H54 (cell line): ENCODE results near the gene CD2BP2.

Experiments used
- DNase-seq: peaks from one replicate; pipeline ENCODE4 v3.0.0; 2011; ENCODE audit warnings: low spot score, mixed read lengths; ENCODE audit not compliant: insufficient read length
- FAIRE-seq: peaks from 3 replicates; lab custom pipeline; 2011; peaks lifted over from hg19 to GRCh38; lab: Jason Lieb, UNC
- POLR2A ChIP-seq: IDR thresholded peaks from 2 replicates; pipeline ENCODE4 v1.6.1; 2011; ENCODE audit warnings: low read depth, mild to moderate bottlenecking, low read length

Gene CD2BP2

GRCh38 chr16:30372038-30372712 is 17.1 kb upstream of the CD2BP2 start:
- FAIRE-seq (no peak), DNase-seq (no peak)
- TF ChIP-seq POLR2A = no peak

GRCh38 chr16:30371248-30371816 is 16.2 kb upstream of the CD2BP2 start:
- no peak for DNase-seq
- no peak for FAIRE-seq

GRCh38 chr16:30370456-30371247 is 15.5 kb upstream of the CD2BP2 start, which contains the start of gene TBC1D10B:
Gene TBC1D10B (minus strand): TSS chr16:30370494. CDS start chr16:30370183, 311 bp downstream.
- peak; percentile 56; the same call in 1 of the 2 replicates for TF ChIP-seq POLR2A
- peak; percentile 99 for DNase-seq
- peak; percentile 95 for FAIRE-seq

More at GRCh38 chr16:30371248-30371816, 16.2 kb upstream of the CD2BP2 start:
- TF ChIP-seq POLR2A = no peak

GRCh38 chr16:30369938-30370455 is 14.9 kb upstream of the CD2BP2 start:
- peak; percentile 60; the same call in 1 of the 2 replicates for TF ChIP-seq POLR2A
- FAIRE-seq = no peak

GRCh38 chr16:30369091-30369937 is 14.2 kb upstream of the CD2BP2 start:
- DNase-seq = no peak
- no peak for FAIRE-seq
- TF ChIP-seq POLR2A = no peak

More at GRCh38 chr16:30369938-30370455, 14.9 kb upstream of the CD2BP2 start:
- no peak for DNase-seq

GRCh38 chr16:30368792-30369090 is 13.6 kb upstream of the CD2BP2 start:
- FAIRE-seq = no peak
- TF ChIP-seq POLR2A = no peak
- no peak for DNase-seq

- DNase-seq (peak; percentile 76), FAIRE-seq (peak; percentile 38)
- TF ChIP-seq POLR2A = no peak
These were observed 13.1 kb upstream of the CD2BP2 start for GRCh38 chr16:30368122-30368791.

GRCh38 chr16:30367349-30368009 is 12.4 kb upstream of the CD2BP2 start:
- FAIRE-seq = no peak
- no peak for TF ChIP-seq POLR2A

GRCh38 chr16:30366511-30366910 is 11.4 kb upstream of the CD2BP2 start:
- DNase-seq = no peak
- no peak for TF ChIP-seq POLR2A
- no peak for FAIRE-seq

More at GRCh38 chr16:30367349-30368009, 12.4 kb upstream of the CD2BP2 start:
- DNase-seq = no peak

GRCh38 chr16:30365200-30365599 is 10.1 kb upstream of the CD2BP2 start:
- FAIRE-seq (no peak), DNase-seq (no peak)
- no peak for TF ChIP-seq POLR2A

GRCh38 chr16:30361180-30361579 is 6.1 kb upstream of the CD2BP2 start:
- no peak for FAIRE-seq
- no peak for DNase-seq
- no peak for TF ChIP-seq POLR2A

- DNase-seq (no peak), FAIRE-seq (no peak)
- no peak for TF ChIP-seq POLR2A
These were observed 4.7 kb upstream of the CD2BP2 start for GRCh38 chr16:30359871-30360170.
